PC-3 (cell line): ENCODE data around the gene RABGGTB.

Experiments used
- EZH2 ChIP-seq: fragments of 300-600 bp; sonication (generic); IDR thresholded peaks from one replicate; pipeline ENCODE4 v1.6.1; 2017; ENCODE audit warnings: antibody characterized with exemption, mild to moderate bottlenecking, low read length; ENCODE audit not compliant: unreplicated experiment
- EZH2phosphoT487 ChIP-seq: fragments of 300-600 bp; sonication (generic); IDR thresholded peaks from 2 replicates; pipeline ENCODE4 v1.6.1; 2018; ENCODE audit warnings: mild to moderate bottlenecking, antibody characterized with exemption, low read length, borderline replicate concordance
- TF ChIP-seq, protein P1 (sequence below): fragments of 300-600 bp; sonication (generic); conservative IDR thresholded peaks from 2 replicates; pipeline ENCODE4 v1.5.1; 2017; ENCODE audit warnings: antibody characterized with exemption, low read depth, mild to moderate bottlenecking, low read length

DNA sequence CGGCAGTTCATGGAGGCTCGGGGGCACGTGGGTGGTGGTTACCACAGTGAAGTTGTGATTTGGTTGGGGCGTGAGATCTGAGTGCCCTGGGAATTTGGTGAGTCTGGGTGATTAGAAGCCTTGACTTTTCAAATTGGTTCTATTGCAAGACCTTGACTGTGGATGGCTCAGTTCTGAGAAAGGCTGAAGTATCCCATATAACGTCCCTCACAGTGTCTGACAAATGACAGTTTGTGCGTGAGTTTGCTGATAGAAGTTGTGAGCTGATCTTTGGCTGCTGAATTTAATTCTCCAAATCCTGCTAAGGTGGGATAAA is 11.2 kb downstream of the RABGGTB start:
- no peak for TF ChIP-seq EZH2
- TF ChIP-seq, protein P1, sequence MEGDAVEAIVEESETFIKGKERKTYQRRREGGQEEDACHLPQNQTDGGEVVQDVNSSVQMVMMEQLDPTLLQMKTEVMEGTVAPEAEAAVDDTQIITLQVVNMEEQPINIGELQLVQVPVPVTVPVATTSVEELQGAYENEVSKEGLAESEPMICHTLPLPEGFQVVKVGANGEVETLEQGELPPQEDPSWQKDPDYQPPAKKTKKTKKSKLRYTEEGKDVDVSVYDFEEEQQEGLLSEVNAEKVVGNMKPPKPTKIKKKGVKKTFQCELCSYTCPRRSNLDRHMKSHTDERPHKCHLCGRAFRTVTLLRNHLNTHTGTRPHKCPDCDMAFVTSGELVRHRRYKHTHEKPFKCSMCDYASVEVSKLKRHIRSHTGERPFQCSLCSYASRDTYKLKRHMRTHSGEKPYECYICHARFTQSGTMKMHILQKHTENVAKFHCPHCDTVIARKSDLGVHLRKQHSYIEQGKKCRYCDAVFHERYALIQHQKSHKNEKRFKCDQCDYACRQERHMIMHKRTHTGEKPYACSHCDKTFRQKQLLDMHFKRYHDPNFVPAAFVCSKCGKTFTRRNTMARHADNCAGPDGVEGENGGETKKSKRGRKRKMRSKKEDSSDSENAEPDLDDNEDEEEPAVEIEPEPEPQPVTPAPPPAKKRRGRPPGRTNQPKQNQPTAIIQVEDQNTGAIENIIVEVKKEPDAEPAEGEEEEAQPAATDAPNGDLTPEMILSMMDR, result no peak
- no peak for TF ChIP-seq EZH2phosphoT487
